ENCODE data around the gene GNPAT.
"Not testable (repeated sequence)": the region's sequence is repeated elsewhere in the genome, so short reads cannot be mapped to it uniquely, and the experiment has no call there.

Gene GNPAT

GRCh38 chr1:231240883-231241735 lies at the start of gene GNPAT:
GNPAT (plus strand) TSS chr1:231241212; CDS start chr1:231241379, 167 bp downstream.
- no peak for FAIRE-seq

DNA sequence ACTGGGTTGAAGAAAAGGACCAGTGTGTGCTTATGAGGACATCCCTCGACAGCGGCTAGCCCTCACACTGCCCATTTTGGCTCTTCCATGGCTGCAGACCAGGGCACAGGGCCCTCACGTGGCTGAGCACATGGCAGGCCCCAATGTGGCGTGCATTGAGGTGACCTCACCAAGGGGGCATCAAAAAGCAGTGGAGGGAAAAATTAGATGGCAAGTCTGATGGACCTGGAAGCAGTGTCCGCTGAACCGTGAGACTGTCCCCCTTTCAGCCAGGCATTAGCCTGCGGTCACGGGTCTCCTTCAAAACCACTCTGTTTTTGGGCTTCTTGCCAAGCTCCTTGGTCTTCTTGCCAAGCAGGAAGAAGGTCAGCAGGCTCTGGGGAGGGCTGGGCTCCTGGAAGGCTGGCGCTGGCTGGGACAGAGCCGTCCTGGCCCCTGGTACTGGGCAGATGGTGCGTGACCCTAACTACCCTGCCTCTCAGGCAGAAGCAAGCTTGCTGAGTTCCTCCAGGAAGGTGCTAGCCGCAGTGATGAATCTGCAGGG lies 48.3 kb upstream of the GNPAT start:
- no peak for FAIRE-seq

- no peak for FAIRE-seq
Observed at GRCh38 chr1:231193710-231194340, 47.2 kb upstream of the GNPAT start.

GRCh38 chr1:231194476-231194842 lies 46.6 kb upstream of the GNPAT start:
- FAIRE-seq, result no peak

GRCh38 chr1:231194843-231195516 lies 46.0 kb upstream of the GNPAT start:
- FAIRE-seq, result no peak

DNA sequence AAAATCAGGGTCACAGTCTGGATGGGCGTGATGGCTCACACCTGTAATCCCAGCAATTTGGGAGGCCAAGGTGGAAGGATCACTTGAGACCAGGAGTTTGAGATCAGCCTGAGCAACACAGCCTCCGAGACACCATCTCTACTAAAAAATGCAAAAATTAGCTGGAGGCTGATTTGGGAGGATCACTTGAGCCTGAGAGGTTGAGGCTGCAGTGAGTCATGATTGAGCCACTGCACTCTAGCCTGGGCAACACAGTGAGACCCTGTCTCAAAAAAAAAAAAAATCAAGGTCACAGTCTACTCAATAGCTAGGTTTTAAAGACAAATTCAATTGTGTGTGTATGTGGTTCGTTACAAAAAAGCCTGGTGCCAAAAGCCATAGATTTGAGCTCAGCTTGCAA lies 44.7 kb upstream of the GNPAT start:
- FAIRE-seq, result no peak

DNA sequence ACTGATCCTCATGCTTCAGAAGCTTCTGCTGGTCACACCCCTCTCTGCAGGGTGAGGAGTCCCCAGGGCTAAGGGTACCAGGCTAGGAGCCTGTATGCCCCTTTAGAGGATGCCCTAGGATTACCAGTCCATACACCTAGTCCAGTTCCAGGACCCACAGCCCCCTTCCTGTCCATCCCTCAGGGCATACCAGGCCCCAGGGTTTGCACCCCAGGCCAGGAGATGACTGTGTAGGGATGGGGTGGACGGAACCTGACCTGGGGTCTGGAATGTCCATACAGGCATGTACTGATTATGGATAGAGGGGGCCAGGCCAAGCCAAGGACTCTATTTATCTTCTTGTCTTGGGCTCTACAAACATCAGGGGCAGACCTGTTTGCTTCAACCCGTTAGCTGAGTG lies 44.3 kb upstream of the GNPAT start:
- FAIRE-seq, result no peak

DNA sequence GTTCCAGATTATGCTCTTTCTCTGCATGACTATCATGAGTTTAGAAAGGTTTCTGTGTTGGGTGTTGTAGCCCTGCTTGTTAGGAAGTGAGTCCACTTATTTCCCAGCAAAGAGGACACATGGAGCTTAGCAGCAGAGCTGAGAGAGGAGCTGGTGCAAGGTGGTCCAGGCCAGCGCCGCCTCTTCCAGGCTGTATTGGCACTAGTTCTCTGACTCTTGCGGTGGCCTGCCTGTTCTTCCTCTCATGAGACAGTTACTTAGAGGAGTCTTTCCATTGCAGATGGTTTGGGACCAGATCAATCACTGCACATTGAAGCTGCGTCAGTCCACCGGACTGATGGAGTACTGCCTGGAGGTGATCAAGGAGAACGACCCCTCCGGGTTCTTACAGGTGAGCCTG lies 41.1 kb upstream of the GNPAT start:
- FAIRE-seq, result no peak

DNA sequence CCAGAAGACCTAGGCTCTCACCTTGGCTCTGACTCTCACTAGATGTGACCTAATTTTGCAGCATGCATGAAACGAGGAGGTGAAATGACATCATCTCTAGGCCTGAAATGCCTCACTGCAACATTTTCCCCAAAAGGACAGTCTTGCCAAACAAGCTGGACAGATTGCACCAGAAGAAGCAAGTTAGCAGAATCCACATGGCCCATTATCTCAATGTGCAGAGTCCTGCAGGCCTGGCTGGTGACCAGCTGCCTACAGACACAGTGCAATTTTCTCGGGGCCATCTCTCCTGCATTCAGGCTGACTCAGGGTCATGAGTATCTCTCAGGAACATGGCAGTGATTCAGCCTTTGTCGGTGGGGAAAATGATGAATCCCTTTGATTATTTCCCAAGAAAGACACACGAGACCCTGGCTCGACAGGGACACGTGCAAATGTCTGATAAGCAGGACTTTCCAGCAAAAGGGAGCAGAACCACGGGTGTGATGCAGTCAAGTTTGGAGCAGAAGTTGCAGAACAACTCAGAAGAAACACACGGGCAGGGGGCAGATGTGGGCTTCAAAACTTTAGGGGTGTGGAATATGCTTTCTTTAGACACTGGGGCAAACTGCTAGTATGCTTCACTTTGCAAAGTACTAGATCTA lies 40.5 kb upstream of the GNPAT start:
- no peak for FAIRE-seq

DNA sequence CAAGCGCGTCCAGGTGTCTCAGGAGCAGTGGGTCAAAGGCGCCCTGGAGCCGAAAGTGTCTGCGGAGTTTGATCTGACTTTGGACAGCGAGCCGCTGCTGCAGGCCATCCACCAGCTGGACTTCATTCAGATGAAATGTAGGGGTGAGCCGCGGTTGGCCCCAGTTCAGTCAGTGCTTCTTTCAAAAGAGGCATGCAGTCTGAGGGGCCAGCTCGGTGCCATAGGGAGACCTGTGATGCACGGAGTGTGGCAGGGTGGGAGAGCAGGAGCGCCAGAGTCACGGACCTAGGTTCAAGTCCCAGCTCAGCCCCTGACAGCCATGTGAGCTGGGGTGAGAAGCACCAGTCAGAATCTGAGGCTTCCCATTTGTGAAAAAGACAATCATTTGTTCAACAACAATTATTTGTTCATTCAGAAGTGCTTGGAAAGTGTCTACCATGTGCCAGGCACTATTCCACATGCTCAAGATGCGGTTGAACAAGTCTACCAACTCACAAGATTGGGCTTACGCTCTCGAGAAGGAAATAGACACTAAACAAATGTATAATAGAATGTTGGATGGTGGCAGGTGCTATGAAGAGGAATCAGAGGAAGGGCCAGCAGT lies 39.5 kb upstream of the GNPAT start:
- no peak for FAIRE-seq

DNA sequence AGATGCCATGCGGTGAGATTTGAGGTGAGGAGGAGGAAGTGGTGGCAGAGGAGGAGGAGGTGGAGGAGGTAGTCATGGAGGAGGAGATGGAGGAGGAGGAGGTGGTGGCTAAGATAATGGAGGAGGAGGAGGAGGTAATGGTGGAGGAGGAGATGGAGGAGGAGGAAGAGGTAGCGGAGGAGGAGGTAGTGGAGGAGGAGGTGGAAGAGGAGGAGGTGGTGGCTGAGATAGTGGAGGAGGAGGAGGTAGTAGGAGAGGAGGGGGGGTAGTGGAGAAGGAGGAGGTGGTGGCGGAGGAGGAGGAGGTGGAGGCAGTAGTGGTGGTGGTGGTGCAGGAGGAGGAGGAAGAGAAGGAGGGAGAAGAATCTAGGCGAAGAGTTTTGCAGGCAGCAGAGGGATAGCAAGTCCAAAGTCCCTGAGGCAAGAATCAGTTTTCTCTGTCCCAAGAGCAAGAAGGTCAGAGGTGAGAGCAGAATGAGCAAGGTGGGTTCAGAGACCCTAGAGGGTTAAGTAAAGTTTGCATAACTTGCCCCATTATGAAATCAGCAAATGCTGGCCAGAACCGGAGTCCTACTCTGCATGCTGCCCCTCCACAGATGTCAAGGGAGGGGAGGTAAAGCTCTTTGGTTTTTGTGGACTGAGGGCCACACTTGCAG lies 38.9 kb upstream of the GNPAT start:
- no peak for FAIRE-seq

DNA sequence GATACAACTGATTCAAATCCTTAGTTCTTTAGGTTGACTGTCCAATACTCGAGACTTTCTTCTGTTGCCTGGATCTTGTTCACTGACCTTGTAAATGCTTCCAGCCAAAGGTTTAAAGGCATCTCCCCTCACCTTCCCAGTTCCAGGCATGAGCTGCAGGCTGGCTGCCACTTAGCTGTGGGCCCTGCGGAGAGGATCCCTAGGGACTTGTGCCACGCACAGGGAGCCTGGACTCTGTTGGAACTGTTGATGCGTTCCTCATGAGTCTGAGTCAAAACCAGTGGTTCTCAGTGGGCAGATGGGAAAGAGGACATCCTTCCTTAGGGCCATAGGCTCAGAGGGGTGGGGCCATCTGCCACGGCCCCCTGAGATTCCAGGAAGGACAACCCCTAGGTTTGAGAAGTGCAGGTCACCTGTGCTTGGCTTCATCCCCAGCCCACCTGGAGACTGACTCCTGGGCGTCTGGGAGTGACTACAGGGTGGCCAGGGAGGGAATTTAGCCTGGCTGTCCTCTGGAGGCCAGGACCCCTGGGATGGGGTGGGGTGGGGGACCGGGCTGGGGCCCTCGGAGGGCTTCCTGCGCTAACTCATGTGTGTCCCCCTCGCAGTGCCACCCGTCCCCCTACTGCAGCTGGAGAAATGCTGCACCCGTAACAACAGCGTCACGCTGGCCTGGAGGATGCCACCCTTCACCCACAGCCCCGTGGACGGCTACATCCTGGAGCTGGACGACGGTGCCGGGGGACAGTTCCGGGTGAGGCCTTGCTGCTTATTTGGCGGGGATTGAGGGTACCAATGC lies 37.6 kb upstream of the GNPAT start:
- FAIRE-seq, result no peak

GRCh38 chr1:231206856-231207255 lies 34.2 kb upstream of the GNPAT start:
- FAIRE-seq, result no peak

DNA sequence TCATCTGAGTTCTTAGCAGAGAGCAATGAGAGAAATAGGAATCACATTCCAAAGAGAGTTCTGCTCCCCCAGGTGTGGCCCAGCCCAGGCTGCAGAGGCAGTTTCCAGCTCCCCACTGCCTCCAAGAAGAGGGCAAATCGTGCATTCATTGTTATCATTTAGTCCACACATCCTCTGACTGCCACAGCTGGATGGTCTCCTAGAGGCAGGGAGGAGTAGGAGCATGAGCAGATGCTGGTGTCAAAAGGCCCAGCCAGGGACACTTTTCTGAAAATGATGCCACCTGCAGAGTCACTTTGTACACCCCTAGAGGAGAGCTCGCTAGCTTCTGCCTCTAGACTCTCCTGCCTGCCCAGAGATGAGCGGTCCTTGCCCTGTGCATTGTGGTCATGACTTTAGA lies 33.6 kb upstream of the GNPAT start:
- no peak for FAIRE-seq

DNA sequence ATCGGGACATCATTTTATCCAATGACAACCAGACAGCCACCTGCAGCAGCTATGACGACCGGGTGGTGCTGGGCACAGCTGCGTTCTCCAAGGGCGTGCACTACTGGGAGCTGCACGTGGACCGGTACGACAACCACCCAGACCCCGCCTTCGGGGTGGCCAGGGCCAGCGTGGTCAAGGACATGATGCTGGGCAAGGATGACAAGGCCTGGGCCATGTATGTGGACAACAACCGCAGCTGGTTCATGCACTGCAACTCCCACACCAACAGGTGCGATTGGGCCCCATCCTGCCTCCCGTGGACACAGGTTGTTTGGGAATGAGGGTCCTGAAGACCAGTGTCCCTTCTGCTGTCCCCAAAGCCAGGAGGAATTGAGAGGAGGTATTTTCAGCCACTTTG lies 32.0 kb upstream of the GNPAT start:
- FAIRE-seq, result no peak

- FAIRE-seq, result no peak
Observed at GRCh38 chr1:231209531-231209930, 31.5 kb upstream of the GNPAT start.

DNA sequence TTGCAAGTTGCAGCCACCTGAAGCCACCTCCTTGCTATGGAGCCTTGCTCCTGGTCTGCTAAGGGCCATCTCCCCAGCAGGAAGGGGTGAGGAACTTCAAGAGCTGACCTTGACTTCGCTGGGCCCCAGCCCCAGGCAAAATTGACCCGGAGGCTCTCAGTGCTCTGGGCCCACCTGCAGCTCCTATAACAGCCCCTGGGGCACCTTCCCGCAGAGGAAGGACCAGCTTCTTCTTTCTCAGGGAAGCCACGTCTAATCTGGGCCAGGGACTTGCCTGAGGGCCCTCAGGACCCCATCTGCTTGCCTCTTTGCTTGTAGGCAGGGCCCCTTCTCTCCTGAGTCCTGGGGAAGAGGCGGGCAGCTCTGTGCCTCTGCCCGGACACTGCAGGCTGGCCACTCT lies 30.9 kb upstream of the GNPAT start:
- no peak for FAIRE-seq

GRCh38 chr1:231211005-231211857 lies 29.8 kb upstream of the GNPAT start:
- FAIRE-seq, result no peak

GRCh38 chr1:231212301-231212700 lies 28.7 kb upstream of the GNPAT start:
- FAIRE-seq, result not testable (repeated sequence)

All from endometrium (tissue), 2 donors.